ENCODE data around the gene IKZF1. TPM values are rescaled to one million over a fixed set of nuclear protein-coding genes. Genes with fewer than 3 reads are reported as not detected.

Gene IKZF1
- total and polyA plus RNA-seq, 9 of the 15 experiments (the other 6 are each of a cell fraction or from before 2014, with no cell fraction given): 12.6 to 85.3 (median 44.7) TPM

DNA sequence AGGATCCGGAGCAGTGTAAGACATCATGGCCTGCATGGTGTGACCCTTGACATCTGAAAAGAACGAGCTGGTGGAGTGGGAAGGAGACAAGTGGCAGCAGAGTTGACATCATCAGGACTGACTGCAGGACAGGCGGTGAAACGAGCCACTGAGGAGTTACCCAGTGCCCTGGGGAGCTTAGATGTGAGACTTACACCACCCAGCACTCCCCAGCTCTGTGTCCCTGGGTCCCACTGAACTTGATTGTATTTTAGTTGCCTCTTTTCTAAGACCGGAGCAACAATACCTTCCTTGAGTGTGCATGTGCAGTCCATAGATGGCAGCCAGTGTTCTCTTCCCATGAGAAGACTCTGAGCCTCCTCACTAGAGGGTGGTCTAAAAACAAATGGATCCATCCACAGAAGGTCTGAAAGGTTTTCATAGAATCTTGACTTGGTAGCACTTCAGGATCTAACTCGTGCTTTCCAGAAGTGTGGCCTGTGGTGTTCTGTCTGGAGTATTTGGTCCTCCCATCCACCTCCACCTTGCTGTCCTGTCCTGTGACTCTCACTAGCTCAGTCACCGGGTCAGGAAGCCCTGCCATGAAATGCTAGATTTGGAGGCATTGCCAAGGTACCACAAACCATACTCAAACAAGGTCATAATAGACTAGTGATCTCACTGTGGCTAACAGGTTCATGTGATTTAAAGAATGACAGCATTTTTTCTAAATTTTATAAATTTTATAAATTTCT, 59.0 kb downstream of the IKZF1 start (continued):
- TF ChIP-seq CUX1 (CRISPR knock-in tag; IDR thresholded peaks at IDR 0.05): no peak
- no peak for TF ChIP-seq REST (IDR thresholded peaks at IDR 0.05; ENCODE audit: borderline replicate concordance)
- TF ChIP-seq REST (CRISPR knock-in tag; IDR thresholded peaks at IDR 0.05; ENCODE audit: low read depth): no peak
- no peak for TF ChIP-seq SOX6 (IDR thresholded peaks at IDR 0.05)
- no peak for TF ChIP-seq ILK (tag; IDR thresholded peaks at IDR 0.05; ENCODE audit: borderline replicate concordance, low read depth)
- no peak for TF ChIP-seq HDAC8 (tag; IDR thresholded peaks at IDR 0.05)
- TF ChIP-seq RHOXF2B (CRISPR knock-in tag; conservative IDR thresholded peaks at IDR 0.05): no peak
